Activated naive CD8-positive, alpha-beta T cell treated with anti-CD3 and anti-CD28 coated beads, Interleukin-2, amount 10 ng/mL, durations not matched to agents 7 days and 5 days (primary cell): ENCODE results near the gene RECK. TPM values are rescaled to one million over a fixed set of nuclear protein-coding genes. Genes with fewer than 3 reads are reported as not detected.

Experiments
- ATAC-seq: fragments of 150-1000 bp; cut with Tn5 transposase; one replicate; pipeline ENCODE4 v1.10.0; 2021; ENCODE audit warnings: low read depth, moderate library complexity
- POLR2A ChIA-PET: fragments of 350-600 bp; sonication (Branson Sonifier 250); formaldehyde crosslinking; loops from one replicate; lab custom pipeline; 2021; ENCODE audit warnings: antibody characterized with exemption; lab: Charles Lee
- DNase-seq: peaks from one replicate; pipeline ENCODE4 v3.0.0; 2021
- H3K27ac Mint-ChIP-seq: one replicate; pipeline ENCODE4 v1.8.0; 2022; ENCODE audit warnings: mild to moderate bottlenecking, mixed read lengths
- H3K27me3 Mint-ChIP-seq: one replicate; pipeline ENCODE4 v1.8.0; 2022; ENCODE audit warnings: mild to moderate bottlenecking, moderate library complexity, mixed read lengths
- H3K36me3 Mint-ChIP-seq: one replicate; pipeline ENCODE4 v1.8.0; 2021; ENCODE audit warnings: mild to moderate bottlenecking, mixed read lengths
- H3K4me1 Mint-ChIP-seq: one replicate; pipeline ENCODE4 v1.8.0; 2021; ENCODE audit warnings: mixed read lengths
- H3K4me3 Mint-ChIP-seq: one replicate; pipeline ENCODE4 v1.8.0; 2022; ENCODE audit warnings: mild to moderate bottlenecking, moderate library complexity, mixed read lengths
- H3K9me3 Mint-ChIP-seq: one replicate; pipeline ENCODE4 v1.8.0; 2021; ENCODE audit warnings: mixed read lengths
- total RNA-seq, 2 experiments: library from RNA; stranded (reverse); gene quantifications; one replicate each; pipeline ENCODE4 v1.2.3, GENCODE V29; 2021

Gene RECK
- total RNA-seq, 2 experiments from 2014 or later = 8.8 to 9.3 TPM

DNA sequence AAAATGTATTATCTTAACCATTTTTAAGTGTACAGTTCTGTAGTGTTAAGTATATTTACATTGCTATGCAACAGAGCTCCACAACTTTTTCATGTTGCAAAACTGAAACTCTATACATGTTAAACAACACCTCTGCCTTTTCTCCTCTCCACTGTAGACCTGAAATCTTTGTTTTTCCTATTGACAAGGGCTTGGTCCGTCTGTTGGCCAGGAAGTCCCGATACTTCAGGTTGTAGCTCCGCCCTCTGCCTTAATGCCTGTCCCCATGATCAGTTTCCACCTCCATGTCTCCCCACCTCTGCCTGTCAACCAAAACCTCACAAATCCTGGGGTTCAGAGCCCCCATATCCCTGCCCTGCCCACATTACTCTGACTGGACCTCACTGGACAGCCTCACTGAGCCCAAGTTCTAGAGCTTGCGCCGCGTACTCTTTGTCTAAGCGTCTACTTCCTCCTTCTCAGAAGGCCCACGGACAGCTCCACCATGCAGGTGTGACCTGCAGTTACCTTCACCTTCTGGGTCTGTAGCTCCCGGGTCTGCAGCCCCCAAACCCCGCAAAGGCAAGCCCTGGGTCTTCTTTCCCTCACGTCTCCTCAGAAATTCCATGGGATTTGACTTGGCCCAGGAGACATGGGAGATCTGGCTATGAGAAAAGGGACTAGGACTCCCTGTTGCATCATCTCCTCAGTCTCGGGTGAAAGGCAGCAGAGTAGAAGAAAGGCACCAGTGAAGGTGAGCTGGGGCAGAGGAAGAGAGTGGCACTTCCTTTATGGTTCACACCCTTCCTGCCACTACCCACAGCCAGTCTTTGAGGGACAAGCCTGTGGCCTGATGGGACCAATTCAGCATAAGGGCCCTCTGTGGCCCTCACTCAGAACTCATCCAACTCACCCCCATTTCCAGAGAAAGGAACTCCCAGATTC, 107.9 kb downstream of the RECK start:
- H3K4me1 Mint-ChIP-seq = peaks cover 86% of the 10 kb centered on the region
- no peaks in the 10 kb centered on the region for H3K27me3 Mint-ChIP-seq
- no peak for DNase-seq
- H3K36me3 Mint-ChIP-seq = peaks cover 46% of the 10 kb centered on the region
- H3K4me3 Mint-ChIP-seq = peak overlapping the region; percentile 84
- ATAC-seq = peak; percentile 53
- peaks cover 11% of the 10 kb centered on the region for H3K9me3 Mint-ChIP-seq
- POLR2A ChIA-PET = interaction anchor here (0.9 to 2.5 kb wide), 6 partner anchors 10 to 49 kb away, joined by 3 to 13 read pairs (median 3); partner anchors contain the start of gene CLTA
- H3K27ac Mint-ChIP-seq = peak overlapping the region; percentile 96

DNA sequence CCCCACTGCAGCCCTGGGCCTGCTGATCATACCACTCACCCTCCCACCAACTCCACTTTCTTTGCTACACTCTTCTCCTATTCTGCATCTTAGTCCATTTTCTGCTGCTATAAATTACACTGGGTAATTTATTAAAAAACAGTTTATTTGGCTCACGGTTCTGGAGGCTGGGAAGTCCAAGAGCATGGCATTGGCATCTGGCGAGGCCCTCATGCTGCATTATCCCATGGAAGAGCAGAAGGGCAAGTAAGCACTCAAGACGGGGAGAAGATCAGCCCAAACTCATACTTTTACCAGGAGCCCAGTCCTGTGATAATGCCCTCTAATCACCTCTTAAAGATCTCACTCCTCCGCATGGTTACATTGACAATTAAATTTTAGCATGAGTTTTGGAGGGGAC, 109.3 kb downstream of the RECK start:
- POLR2A ChIA-PET = no interaction called here
- DNase-seq = no peak
- H3K27ac Mint-ChIP-seq = peak overlapping the region; percentile 96
- peaks cover 11% of the 10 kb centered on the region for H3K9me3 Mint-ChIP-seq
- no peaks in the 10 kb centered on the region for H3K27me3 Mint-ChIP-seq
- H3K4me3 Mint-ChIP-seq = no peak overlapping the region
- no peak for ATAC-seq
- H3K36me3 Mint-ChIP-seq = peaks cover 51% of the 10 kb centered on the region
- H3K4me1 Mint-ChIP-seq = peaks cover 85% of the 10 kb centered on the region

GRCh38 chr9:36146651-36147050, 109.9 kb downstream of the RECK start:
- Mint-ChIP-seq H3K4me3 (no peak overlapping the region), H3K36me3 (peaks cover 55% of the 10 kb centered on the region), H3K27me3 (no peaks in the 10 kb centered on the region), H3K27ac (peak overlapping the region; percentile 63), H3K4me1 (peaks cover 84% of the 10 kb centered on the region), H3K9me3 (peaks cover 11% of the 10 kb centered on the region)
- ATAC-seq = no peak
- POLR2A ChIA-PET = no interaction called here
- no peak for DNase-seq

DNA sequence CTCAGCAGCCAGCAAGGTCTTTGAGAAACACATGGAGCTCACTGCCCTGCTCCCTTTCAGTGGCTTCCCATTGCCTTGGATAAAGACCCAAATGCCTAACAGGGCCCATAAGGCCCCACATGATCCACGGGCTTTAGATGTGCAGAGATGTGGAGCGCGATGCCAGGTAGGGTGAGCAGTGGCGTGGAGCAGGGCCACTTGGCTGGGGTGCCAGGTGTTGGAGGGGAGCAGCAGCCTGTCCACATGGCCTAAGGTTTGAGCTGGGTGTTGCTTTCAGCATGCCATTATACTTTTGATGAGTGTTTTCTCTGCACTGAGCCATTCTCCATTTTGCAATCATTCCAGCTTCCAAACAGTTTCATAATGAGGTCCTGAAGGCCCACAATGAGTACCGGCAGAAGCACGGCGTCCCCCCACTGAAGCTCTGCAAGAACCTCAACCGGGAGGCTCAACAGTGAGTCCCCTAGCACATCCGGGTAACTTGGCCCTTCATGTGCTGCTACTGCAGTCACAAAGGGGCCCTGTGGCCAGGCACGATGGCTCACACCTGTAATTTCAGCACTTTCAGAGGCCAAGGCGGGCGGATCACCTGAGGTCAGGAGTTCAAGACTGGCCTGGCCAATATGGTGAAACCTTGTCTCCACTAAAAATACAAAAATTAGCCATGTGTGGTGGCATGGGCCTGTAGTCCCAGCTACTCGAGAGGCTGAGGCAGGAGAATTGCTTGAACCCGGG, 110.9 kb downstream of the RECK start:
- DNase-seq = no peak
- H3K36me3 Mint-ChIP-seq = peaks cover 52% of the 10 kb centered on the region
- ATAC-seq = no peak
- no peak overlapping the region for H3K4me3 Mint-ChIP-seq
- POLR2A ChIA-PET = interaction anchor here (2.6 kb wide), 1 partner anchor 8 kb away, joined by 18 read pairs; no protein-coding TSS in a partner anchor
- H3K4me1 Mint-ChIP-seq = peaks cover 83% of the 10 kb centered on the region
- H3K27me3 Mint-ChIP-seq = no peaks in the 10 kb centered on the region
- peak overlapping the region; percentile 63 for H3K27ac Mint-ChIP-seq
- H3K9me3 Mint-ChIP-seq = peaks cover 11% of the 10 kb centered on the region

- peaks cover 52% of the 10 kb centered on the region for H3K36me3 Mint-ChIP-seq
Observed at GRCh38 chr9:36148311-36149051, 111.8 kb downstream of the RECK start.

GRCh38 chr9:36149197-36149596, 112.5 kb downstream of the RECK start:
- peaks cover 79% of the 10 kb centered on the region for H3K4me1 Mint-ChIP-seq
- H3K36me3 Mint-ChIP-seq = peaks cover 48% of the 10 kb centered on the region
- H3K9me3 Mint-ChIP-seq = peaks cover 11% of the 10 kb centered on the region
- no peaks in the 10 kb centered on the region for H3K27me3 Mint-ChIP-seq
- DNase-seq (no peak), ATAC-seq (no peak)
- POLR2A ChIA-PET = interaction anchor here (0.9 to 2.6 kb wide), 3 partner anchors 9 to 42 kb away, joined by 3 to 18 read pairs (median 6); partner anchors contain the start of gene CLTA
- peak overlapping the region; percentile 62 for H3K27ac Mint-ChIP-seq
- H3K4me3 Mint-ChIP-seq = peak overlapping the region; percentile 8

More at GRCh38 chr9:36148311-36149051, 111.8 kb downstream of the RECK start:
- POLR2A ChIA-PET = interaction anchor here (0.9 to 2.6 kb wide), 3 partner anchors 9 to 42 kb away, joined by 3 to 18 read pairs (median 6); partner anchors contain the start of gene CLTA
- H3K9me3 Mint-ChIP-seq = peaks cover 11% of the 10 kb centered on the region
- H3K27me3 Mint-ChIP-seq = no peaks in the 10 kb centered on the region
- peak overlapping the region; percentile 8 for H3K4me3 Mint-ChIP-seq
- H3K4me1 Mint-ChIP-seq = peaks cover 81% of the 10 kb centered on the region
- peak; percentile 71 for DNase-seq
- peak overlapping the region; percentile 62 for H3K27ac Mint-ChIP-seq
- peak; percentile 31 for ATAC-seq

GRCh38 chr9:36150574-36151315, 114.0 kb downstream of the RECK start:
- Mint-ChIP-seq H3K36me3 (peaks cover 43% of the 10 kb centered on the region), H3K27me3 (no peaks in the 10 kb centered on the region), H3K27ac (peak overlapping the region; percentile 88), H3K4me1 (peaks cover 68% of the 10 kb centered on the region), H3K9me3 (peaks cover 6% of the 10 kb centered on the region), H3K4me3 (peak overlapping the region; percentile 75)
- no peak for ATAC-seq
- POLR2A ChIA-PET = interaction anchor here (0.6 to 3.7 kb wide), 7 partner anchors 8 to 40 kb away, joined by 3 to 24 read pairs (median 4); partner anchors contain the start of gene GLIPR2
- DNase-seq = no peak

DNA sequence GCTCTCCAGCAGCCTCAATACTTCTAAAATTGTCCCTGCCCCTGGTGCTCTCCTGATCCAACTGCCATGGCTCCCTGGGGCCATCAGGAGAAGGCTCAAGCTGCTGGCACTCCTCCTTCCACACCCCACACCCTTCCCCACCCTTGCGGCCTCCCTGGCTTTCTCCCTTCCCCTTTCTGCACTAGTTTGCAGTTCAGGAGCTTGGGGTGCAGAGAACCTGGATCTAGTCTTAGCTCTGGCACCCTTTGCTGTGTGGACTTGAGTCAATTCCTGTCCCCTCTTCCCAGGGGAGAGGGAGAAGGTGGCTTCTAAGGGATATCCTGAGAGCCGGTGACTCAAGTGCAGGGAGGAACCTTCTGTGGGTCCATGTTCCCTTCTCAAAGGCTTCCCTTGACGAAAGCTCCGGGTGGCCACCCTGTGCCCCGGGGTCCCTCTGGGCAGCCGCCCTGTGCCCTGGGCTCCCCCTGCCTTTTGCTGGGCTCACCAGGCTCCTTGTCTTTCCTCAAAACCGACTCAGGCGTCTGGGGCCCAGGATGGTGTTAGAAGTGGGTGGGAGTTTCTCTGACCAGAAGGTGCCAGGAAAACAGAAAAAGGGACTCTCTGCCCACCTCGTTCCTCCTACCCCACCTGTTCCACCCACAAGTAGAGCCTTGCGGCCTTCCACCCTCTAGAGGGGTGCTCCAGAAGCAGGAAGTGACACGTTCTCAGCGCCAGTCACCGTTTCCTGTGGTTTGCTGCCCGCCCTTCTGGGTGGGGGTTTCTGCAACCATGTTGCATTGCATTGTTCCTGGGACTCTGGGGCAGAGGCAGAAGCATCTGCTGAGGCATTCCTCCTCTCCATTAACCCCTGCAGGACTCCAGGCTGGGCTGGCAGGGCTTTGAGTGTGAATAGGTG, 114.8 kb downstream of the RECK start:
- DNase-seq = peak; percentile 84
- H3K4me1 Mint-ChIP-seq = peaks cover 62% of the 10 kb centered on the region
- POLR2A ChIA-PET = interaction anchor here (0.6 to 3.7 kb wide), 7 partner anchors 9 to 39 kb away, joined by 3 to 24 read pairs (median 4); partner anchors contain the start of gene GLIPR2
- H3K27me3 Mint-ChIP-seq = no peaks in the 10 kb centered on the region
- no peaks in the 10 kb centered on the region for H3K9me3 Mint-ChIP-seq
- peak; percentile 91 for ATAC-seq
- H3K36me3 Mint-ChIP-seq = peaks cover 40% of the 10 kb centered on the region
- peak overlapping the region; percentile 75 for H3K4me3 Mint-ChIP-seq
- H3K27ac Mint-ChIP-seq = peak overlapping the region; percentile 88

DNA sequence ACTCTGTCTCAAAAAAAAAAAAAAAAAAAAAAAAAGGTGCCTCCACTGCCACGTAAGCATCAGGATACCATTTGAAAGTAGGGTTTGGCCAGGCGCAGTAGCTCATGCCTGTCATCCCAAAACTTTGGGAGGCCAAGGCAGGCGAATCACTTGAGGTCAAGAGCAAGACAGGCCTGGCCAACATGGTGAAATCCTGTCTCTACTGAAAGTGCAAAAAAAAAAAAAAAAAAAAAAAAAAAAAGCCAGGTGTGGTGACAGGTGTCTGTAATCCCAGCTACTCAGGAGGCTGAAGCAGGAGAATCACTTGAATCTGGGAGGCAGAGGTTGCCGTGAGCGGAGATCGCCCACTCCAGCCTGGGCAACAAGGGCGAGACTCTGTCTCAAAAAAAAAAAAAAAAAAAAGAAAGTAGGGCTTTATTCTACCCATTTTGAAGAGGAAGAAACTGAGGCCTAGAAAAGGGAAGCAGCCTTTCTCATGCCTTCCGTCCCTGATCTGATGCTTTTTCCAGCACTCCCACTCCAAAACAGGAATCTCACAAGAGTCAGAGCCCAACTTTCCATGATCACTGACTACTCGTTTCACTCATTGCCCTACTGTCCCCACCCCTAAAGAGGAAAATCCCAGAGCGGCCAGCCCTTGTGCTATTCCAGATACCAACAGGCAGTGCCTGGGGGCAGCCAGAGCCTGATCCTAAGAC, 116.2 kb downstream of the RECK start:
- ATAC-seq (no peak), DNase-seq (no peak)
- H3K9me3 Mint-ChIP-seq = no peaks in the 10 kb centered on the region
- H3K4me1 Mint-ChIP-seq = peaks cover 53% of the 10 kb centered on the region
- no peaks in the 10 kb centered on the region for H3K27me3 Mint-ChIP-seq
- H3K27ac Mint-ChIP-seq = peak overlapping the region; percentile 88
- POLR2A ChIA-PET = interaction anchor here (0.6 to 3.7 kb wide), 5 partner anchors 10 to 27 kb away, joined by 3 to 24 read pairs (median 8); partner anchors contain the start of gene GLIPR2
- H3K36me3 Mint-ChIP-seq = peaks cover 39% of the 10 kb centered on the region
- no peak overlapping the region for H3K4me3 Mint-ChIP-seq

- Mint-ChIP-seq H3K9me3 (no peaks in the 10 kb centered on the region), H3K36me3 (peaks cover 46% of the 10 kb centered on the region), H3K27me3 (no peaks in the 10 kb centered on the region), H3K4me1 (peaks cover 49% of the 10 kb centered on the region), H3K4me3 (no peak overlapping the region), H3K27ac (no peak overlapping the region)
- no peak for ATAC-seq
- DNase-seq = no peak
- POLR2A ChIA-PET = no interaction called here
Observed at GRCh38 chr9:36153746-36154145, 117.0 kb downstream of the RECK start.
